Right ventricle myocardium superior (tissue), 1 donor: ENCODE measurements around the gene MRPL43. TPM values are rescaled to one million over a fixed set of nuclear protein-coding genes. Genes with fewer than 3 reads are reported as not detected.

ENCODE experiments used
- ATAC-seq: fragments of 200-7000 bp; cut with Tn5 transposase; one replicate; pipeline ENCODE4 v1.9.1; 2020; ENCODE audit warnings: mild to moderate bottlenecking; ENCODE audit not compliant: poor library complexity
- DNase-seq: peaks from one replicate; pipeline ENCODE4 v3.0.0-alpha.2; 2020
- intact Hi-C: fragments of 100-400 bp; cut with DNase I; formaldehyde crosslinking; loops from one replicate; pipeline ENCODE4 v1.11.2; 2022
- total RNA-seq: library from RNA; stranded (reverse); fragmentation: NEBNext Ultra II Directional; extraction: Animal tissue kit (Norgen Biotek cat#: 25700); gene quantifications from one replicate; pipeline ENCODE4 v1.2.1, GENCODE V29; 2021
- donor health status: DM: no; HTN: yes; CAD: no; lungs with severe emphysema.

The MRPL43 gene
- total RNA-seq, 1 donor from 2014 or later: 55.4 TPM

- no peak for ATAC-seq
- DNase-seq: peak; percentile 35
- intact Hi-C loops: no loop called here
Measured at GRCh38 chr10:101021692-101022251, 34.5 kb upstream of the MRPL43 start.

- ATAC-seq: no peak
- peak; percentile 26 for DNase-seq
- intact Hi-C loops: no loop called here
Measured at GRCh38 chr10:101021239-101021638, 33.9 kb upstream of the MRPL43 start.

- intact Hi-C loops: no loop called here
- no peak for ATAC-seq
- DNase-seq: peak; percentile 17
Measured at GRCh38 chr10:101020427-101021075, 33.3 kb upstream of the MRPL43 start.

GRCh38 chr10:101019440-101019703, 32.1 kb upstream of the MRPL43 start:
- DNase-seq (no peak), ATAC-seq (no peak)
- intact Hi-C loops: no loop called here

GRCh38 chr10:101018600-101019439, 31.5 kb upstream of the MRPL43 start:
- peak; percentile 92 for DNase-seq
- intact Hi-C loops: no loop called here
- peak; percentile 82 for ATAC-seq

GRCh38 chr10:101018118-101018599, 30.9 kb upstream of the MRPL43 start:
- no peak for ATAC-seq

GRCh38 chr10:101016814-101017213, 29.5 kb upstream of the MRPL43 start:
- ATAC-seq (no peak), DNase-seq (no peak)
- intact Hi-C loops: no loop called here

More at GRCh38 chr10:101018118-101018599, 30.9 kb upstream of the MRPL43 start:
- intact Hi-C loops: no loop called here
- DNase-seq: no peak

- no peak for DNase-seq
Measured at GRCh38 chr10:101015582-101015973, 28.3 kb upstream of the MRPL43 start.

GRCh38 chr10:101014966-101015581, 27.8 kb upstream of the MRPL43 start:
- DNase-seq (no peak), ATAC-seq (no peak)
- intact Hi-C loops: no loop called here

More at GRCh38 chr10:101015582-101015973, 28.3 kb upstream of the MRPL43 start:
- ATAC-seq: no peak
- intact Hi-C loops: no loop called here

GRCh38 chr10:101014230-101014884, 27.1 kb upstream of the MRPL43 start:
- ATAC-seq (peak; percentile 77), DNase-seq (peak; percentile 91)
- intact Hi-C loops: no loop called here

- no peak for ATAC-seq
- intact Hi-C loops: loop anchor here (2.0 kb wide), 1 partner anchor 15 kb away; the partner anchor contains the start of gene LZTS2
- DNase-seq: no peak
Measured at GRCh38 chr10:101013365-101013825, 26.1 kb upstream of the MRPL43 start.

- intact Hi-C loops: loop anchor here (2.0 kb wide), 1 partner anchor 14 kb away; the partner anchor contains the start of gene LZTS2
- ATAC-seq: peak; percentile 92
- peak; percentile 93 for DNase-seq
Measured at GRCh38 chr10:101012525-101013364, 25.4 kb upstream of the MRPL43 start.

- intact Hi-C loops: loop anchor here (2.0 kb wide), 1 partner anchor 13 kb away; the partner anchor contains the start of gene LZTS2
- DNase-seq (no peak), ATAC-seq (no peak)
Measured at GRCh38 chr10:101011517-101012423, 24.5 kb upstream of the MRPL43 start.

GRCh38 chr10:101010329-101010728, 23.0 kb upstream of the MRPL43 start:
- intact Hi-C loops: no loop called here
- DNase-seq: no peak

GRCh38 chr10:101008823-101009423, 21.6 kb upstream of the MRPL43 start:
- intact Hi-C loops: no loop called here
- DNase-seq: no peak

More at GRCh38 chr10:101010329-101010728, 23.0 kb upstream of the MRPL43 start:
- no peak for ATAC-seq

More at GRCh38 chr10:101008823-101009423, 21.6 kb upstream of the MRPL43 start:
- ATAC-seq: no peak
